Right lobe of liver (tissue), 6 donors: ENCODE measurements around the gene EHBP1L1. TPM values are rescaled to one million over a fixed set of nuclear protein-coding genes. Genes with fewer than 3 reads are reported as not detected.

Experiments
- ATAC-seq, 4 donors: fragments of 200-7000 bp; cut with Tn5 transposase; one replicate each; pipeline ENCODE4 v1.9.1; 2020; ENCODE audit warnings: mild to moderate bottlenecking in 4 of 4, moderate library complexity in 4 of 4
- DNase-seq, 3 donors: peaks; one replicate each; pipeline ENCODE4 v3.0.0-alpha.2; 2020
- H3K27ac ChIP-seq, 3 donors: fragments of 200-600 bp; one replicate each; pipeline ENCODE4 v1.8.0; 2022
- H3K27me3 ChIP-seq, 2 donors: fragments of 200-600 bp; one replicate each; pipeline ENCODE4 v1.8.0; 2022
- H3K36me3 ChIP-seq, 4 donors: fragments of 200-600 bp; sonication (generic) in 1 of 4; one replicate each; pipeline versions ENCODE4 v1.5.1 to v1.8.0; 2017 to 2022; ENCODE audit warnings: control low read depth in 1 of 4
- H3K4me1 ChIP-seq, 4 donors: fragments of 200-600 bp; sonication (generic) in 1 of 4; one replicate each; pipeline versions ENCODE4 v1.5.1 to v1.8.0; 2017 to 2022; ENCODE audit warnings: control low read depth in 1 of 4
- H3K4me3 ChIP-seq, 3 donors: fragments of 200-600 bp; one replicate each; pipeline ENCODE4 v1.8.0; 2022
- H3K9me3 ChIP-seq, 4 donors: fragments of 200-600 bp; sonication (generic) in 1 of 4; one replicate each; pipeline versions ENCODE4 v1.5.1 to v1.8.0; 2017 to 2022; ENCODE audit warnings: control low read depth in 1 of 4
- POLR2A ChIP-seq: fragments of 450-650 bp; IDR thresholded peaks from one replicate; pipeline ENCODE4 v1.6.1; 2017; ENCODE audit warnings: antibody characterized with exemption, mild to moderate bottlenecking
- WGBS: methylation state at CpG from one replicate; pipeline ENCODE4 v1.1.6; 2018; ENCODE audit warnings: low coverage, low lambda C conversion rate; ENCODE audit not compliant: insufficient coverage; ENCODE audit errors: missing lambda C conversion rate; 5-methylcytosine and 5-hydroxymethylcytosine counted together
- intact Hi-C, 2 donors: fragments of 100-400 bp; cut with DNase I; formaldehyde crosslinking; loops; one replicate each; pipeline versions ENCODE4 v1.11.2 to v1.14.1; 2022
- total RNA-seq, 6 experiments: library from RNA; depleted of rRNA in 2 of 6; stranded (reverse); fragments of >200 nt in 2 of 6; fragmentation: NEBNext Ultra II Directional in 3 of 6; extraction: Animal tissue kit (Norgen Biotek cat#: 25700) in 3 of 6; gene quantifications; one replicate each; pipeline versions ENCODE4 v1.1.0 to v1.2.4, GENCODE V29; 2016 to 2023
- TF ChIP-seq, protein P1 (sequence below), 4 donors: fragments of 200-600 bp in 3 of 4; fragments of 450-650 bp in 1 of 4; IDR thresholded peaks; one replicate each; pipeline versions ENCODE4 v1.5.1 to v1.8.0; 2016 to 2022; ENCODE audit warnings: antibody characterized with exemption in 4 of 4, mild to moderate bottlenecking in 2 of 4
- donor health status: DM: no; HTN: yes; CAD: no.
- donor health status: DM: no; HTN: no; CAD: no.
- donor health status: DM: no; HTN: no; CAD: no.
- donor health status: DM: no; HTN: yes; CAD: no.
- donor health status: DM: no; HTN: yes; CAD: no.

Gene EHBP1L1
- total RNA-seq, 6 experiments from 2014 or later, result 10.0 to 29.9 (median 13.7) TPM

DNA sequence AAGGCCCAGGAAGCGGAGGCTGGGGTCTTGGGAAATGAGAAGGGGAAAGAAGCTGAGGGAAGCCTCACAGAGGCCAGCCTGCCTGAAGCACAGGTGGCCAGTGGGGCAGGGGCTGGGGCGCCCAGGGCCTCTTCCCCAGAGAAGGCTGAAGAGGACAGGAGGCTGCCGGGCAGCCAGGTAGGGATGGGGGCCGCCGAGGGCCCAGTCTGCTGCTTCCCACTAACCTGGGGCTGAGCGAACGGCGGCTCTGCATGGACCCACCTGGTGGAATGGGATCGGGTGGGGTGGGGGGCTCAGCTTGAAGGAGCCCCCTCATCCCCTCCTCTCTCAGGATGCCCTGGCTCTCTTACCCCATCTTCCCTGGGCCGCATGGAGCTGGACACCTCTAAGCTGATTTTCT lies 7.7 kb downstream of the EHBP1L1 start:
- DNase-seq, result no peak
- intact Hi-C loops, result no loop called here
- no peaks in the 10 kb centered on the region for H3K9me3 ChIP-seq
- no peaks in the 10 kb centered on the region for H3K27me3 ChIP-seq
- no peak for ATAC-seq
- H3K4me1 ChIP-seq, result no peaks in the 10 kb centered on the region
- 89% methylated on average over 1 of the region's 10 CpGs for WGBS
- no peak overlapping the region for H3K27ac ChIP-seq
- no peak overlapping the region for H3K4me3 ChIP-seq
- no peaks in the 10 kb centered on the region for H3K36me3 ChIP-seq
- TF ChIP-seq POLR2A, result no peak
- TF ChIP-seq, protein P1, sequence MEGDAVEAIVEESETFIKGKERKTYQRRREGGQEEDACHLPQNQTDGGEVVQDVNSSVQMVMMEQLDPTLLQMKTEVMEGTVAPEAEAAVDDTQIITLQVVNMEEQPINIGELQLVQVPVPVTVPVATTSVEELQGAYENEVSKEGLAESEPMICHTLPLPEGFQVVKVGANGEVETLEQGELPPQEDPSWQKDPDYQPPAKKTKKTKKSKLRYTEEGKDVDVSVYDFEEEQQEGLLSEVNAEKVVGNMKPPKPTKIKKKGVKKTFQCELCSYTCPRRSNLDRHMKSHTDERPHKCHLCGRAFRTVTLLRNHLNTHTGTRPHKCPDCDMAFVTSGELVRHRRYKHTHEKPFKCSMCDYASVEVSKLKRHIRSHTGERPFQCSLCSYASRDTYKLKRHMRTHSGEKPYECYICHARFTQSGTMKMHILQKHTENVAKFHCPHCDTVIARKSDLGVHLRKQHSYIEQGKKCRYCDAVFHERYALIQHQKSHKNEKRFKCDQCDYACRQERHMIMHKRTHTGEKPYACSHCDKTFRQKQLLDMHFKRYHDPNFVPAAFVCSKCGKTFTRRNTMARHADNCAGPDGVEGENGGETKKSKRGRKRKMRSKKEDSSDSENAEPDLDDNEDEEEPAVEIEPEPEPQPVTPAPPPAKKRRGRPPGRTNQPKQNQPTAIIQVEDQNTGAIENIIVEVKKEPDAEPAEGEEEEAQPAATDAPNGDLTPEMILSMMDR (IDR thresholded peaks at IDR 0.05), result no peak

DNA sequence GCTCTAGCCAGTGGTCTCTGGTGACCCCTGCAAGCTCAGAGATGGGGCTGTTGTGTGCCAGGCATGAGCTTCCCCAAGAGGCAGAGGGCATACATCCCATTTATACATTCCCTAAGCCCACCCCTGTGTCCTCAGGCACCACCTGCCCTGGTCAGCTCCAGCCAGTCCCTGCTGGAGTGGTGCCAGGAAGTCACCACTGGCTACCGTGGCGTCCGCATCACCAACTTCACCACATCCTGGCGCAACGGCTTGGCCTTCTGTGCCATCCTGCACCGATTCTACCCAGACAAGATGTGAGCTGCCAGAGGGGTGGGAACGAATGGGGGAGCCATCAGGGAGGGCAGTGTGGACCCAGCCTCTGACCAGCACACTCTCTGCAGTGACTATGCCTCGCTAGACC lies 8.3 kb downstream of the EHBP1L1 start:
- DNase-seq (no peak), ATAC-seq (no peak)
- TF ChIP-seq POLR2A, result no peak
- TF ChIP-seq, protein P1 (IDR thresholded peaks at IDR 0.05), result no peak
- Histone ChIP-seq H3K36me3 (no peaks in the 10 kb centered on the region), H3K4me3 (no peak overlapping the region), H3K27me3 (no peaks in the 10 kb centered on the region), H3K27ac (no peak overlapping the region), H3K4me1 (no peaks in the 10 kb centered on the region), H3K9me3 (no peaks in the 10 kb centered on the region)
- intact Hi-C loops, result no loop called here
- no CpG with 5 or more reads among the region's 8 CpGs for WGBS

DNA sequence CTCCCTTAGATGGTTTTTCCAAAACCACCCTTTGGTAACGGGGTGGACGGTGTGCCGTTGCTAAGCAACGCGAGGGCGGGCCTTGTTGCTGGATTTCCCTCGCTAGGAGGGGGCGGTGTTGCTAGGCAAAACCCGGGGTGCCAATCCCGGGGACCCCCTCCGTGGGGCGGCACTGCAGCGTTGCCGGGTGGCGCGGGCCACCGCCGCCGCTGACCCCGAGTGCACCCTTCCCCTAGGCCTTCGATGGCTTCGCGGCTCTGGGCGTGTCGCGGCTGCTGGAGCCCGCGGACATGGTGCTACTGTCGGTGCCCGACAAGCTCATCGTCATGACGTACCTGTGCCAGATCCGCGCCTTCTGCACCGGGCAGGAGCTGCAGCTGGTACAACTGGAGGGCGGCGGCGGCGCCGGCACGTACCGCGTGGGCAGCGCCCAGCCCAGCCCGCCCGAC lies 8.9 kb downstream of the EHBP1L1 start:
- Histone ChIP-seq H3K4me3 (no peak overlapping the region), H3K36me3 (no peaks in the 10 kb centered on the region), H3K4me1 (no peaks in the 10 kb centered on the region), H3K9me3 (no peaks in the 10 kb centered on the region), H3K27me3 (no peaks in the 10 kb centered on the region), H3K27ac (no peak overlapping the region)
- DNase-seq (no peak), ATAC-seq (no peak)
- TF ChIP-seq, protein P1 (IDR thresholded peaks at IDR 0.05), result no peak
- TF ChIP-seq POLR2A, result no peak
- whole genome bisulfite sequencing, result 63% methylated on average over 11 of the region's 46 CpGs
- intact Hi-C loops, result no loop called here

DNA sequence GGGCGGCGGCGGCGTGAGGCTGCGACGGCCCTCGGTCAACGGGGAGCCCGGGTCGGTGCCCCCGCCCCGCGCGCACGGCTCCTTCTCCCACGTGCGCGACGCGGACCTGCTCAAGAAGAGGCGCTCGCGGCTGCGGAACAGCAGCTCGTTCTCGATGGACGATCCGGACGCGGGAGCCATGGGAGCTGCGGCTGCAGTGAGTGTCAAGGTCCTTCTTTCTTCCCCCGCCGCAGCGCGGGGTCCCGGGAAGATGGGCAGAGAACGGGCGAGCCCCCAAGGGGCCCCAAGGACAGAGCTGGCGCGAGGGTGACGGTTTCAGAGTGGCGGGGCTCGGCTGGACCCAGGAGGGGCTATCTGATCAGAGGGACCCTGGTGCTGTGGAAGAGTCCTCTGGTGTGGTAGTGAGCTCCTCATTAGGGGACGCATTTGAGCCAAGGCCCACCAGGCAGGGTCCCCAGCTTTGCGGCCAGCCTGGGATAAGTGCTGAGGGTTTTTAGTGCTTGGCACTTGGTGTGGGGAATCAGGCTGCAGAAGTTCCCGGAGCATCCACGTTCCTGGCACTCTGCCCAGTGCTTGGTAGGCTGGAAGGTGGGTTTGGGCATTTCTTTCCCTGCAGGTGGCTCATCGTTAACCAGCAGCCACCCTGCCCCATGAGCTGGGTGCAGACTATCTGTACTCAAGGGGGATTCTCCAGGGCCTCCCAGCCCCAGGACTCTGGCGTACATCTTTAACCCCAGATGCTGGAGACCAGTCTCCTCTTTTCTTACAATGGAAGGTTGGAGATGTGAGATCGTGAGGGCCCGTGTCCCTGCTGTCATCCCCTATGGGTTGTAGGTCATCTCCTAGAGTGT lies 9.8 kb downstream of the EHBP1L1 start:
- H3K27ac ChIP-seq, result no peak overlapping the region
- H3K9me3 ChIP-seq, result no peaks in the 10 kb centered on the region
- no peak for ATAC-seq
- intact Hi-C loops, result no loop called here
- TF ChIP-seq, protein P1 (IDR thresholded peaks at IDR 0.05), result no peak
- no peak for TF ChIP-seq POLR2A
- H3K4me1 ChIP-seq, result no peaks in the 10 kb centered on the region
- no peaks in the 10 kb centered on the region for H3K36me3 ChIP-seq
- no peak overlapping the region for H3K4me3 ChIP-seq
- no peak for DNase-seq
- H3K27me3 ChIP-seq, result no peaks in the 10 kb centered on the region
- WGBS, result 90% methylated on average over 18 of the region's 51 CpGs
